SK-N-SH (cell line): ENCODE measurements around the gene EML3.

Source experiments
- EP300 ChIP-seq, 2 experiments: IDR thresholded peaks; 2 replicates each; pipeline versions ENCODE4 v1.4.0 to v1.6.1; 2012; ENCODE audit warnings: borderline replicate concordance in 1 of 2, low read depth in 1 of 2, low read length in 1 of 2
- JUND ChIP-seq: IDR thresholded peaks from 2 replicates; pipeline ENCODE4 v1.4.0; 2012
- TAF1 ChIP-seq: IDR thresholded peaks from 2 replicates; pipeline ENCODE4 v1.6.1; 2012; ENCODE audit warnings: low read depth, mild to moderate bottlenecking, low read length, moderate library complexity, borderline replicate concordance
- TF ChIP-seq, protein P1 (sequence below): fragments of 200-600 bp; sonication (generic); IDR thresholded peaks from 2 replicates; pipeline ENCODE4 v1.6.1; 2017; ENCODE audit warnings: antibody characterized with exemption, mild to moderate bottlenecking, moderate library complexity

DNA sequence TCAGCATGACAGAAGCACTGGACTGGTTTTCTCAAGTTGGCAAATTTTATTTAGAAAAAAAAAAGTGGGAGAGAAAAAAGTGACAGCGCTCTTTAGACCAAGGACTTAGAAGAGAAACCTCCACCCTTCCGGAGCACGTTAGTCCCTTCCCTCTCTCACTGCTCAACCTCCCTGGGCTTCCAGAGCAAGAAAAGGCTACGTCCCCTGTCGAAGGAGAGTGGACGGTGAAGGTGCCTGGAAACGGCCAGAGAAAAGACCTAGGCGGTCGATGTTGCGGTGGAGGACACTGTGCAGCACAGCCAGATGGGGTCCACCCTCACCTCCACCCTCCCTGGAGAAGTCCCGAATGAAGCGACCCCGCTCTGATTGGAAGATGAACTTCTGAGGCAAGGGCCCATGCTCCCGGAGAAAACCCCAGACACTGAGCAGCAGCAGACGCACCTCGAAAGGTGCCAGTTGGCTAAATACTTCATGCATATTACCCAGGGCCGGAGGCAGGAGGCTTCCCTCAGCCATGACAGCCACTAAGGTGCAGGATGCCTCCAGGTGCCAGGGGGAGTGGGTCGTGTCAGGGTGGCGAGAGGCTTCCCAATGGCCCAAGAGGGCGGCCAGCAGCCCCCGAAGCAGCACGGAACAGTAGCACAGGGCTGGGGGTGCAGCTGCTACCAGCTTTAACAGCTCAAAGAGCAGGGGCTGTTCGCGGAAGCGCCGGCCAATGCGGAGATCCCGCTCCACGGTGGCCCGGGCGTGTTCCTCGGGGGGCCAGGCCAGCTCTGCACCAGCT lies 34.4 kb upstream of the EML3 start:
- TF ChIP-seq TAF1 (no peak), EP300 (IDR thresholded peaks at IDR 0.05; ENCODE audit: borderline replicate concordance in 1 of 2, low read depth in 1 of 2, low read length in 1 of 2) (no peak), JUND (no peak)
- TF ChIP-seq, protein P1, sequence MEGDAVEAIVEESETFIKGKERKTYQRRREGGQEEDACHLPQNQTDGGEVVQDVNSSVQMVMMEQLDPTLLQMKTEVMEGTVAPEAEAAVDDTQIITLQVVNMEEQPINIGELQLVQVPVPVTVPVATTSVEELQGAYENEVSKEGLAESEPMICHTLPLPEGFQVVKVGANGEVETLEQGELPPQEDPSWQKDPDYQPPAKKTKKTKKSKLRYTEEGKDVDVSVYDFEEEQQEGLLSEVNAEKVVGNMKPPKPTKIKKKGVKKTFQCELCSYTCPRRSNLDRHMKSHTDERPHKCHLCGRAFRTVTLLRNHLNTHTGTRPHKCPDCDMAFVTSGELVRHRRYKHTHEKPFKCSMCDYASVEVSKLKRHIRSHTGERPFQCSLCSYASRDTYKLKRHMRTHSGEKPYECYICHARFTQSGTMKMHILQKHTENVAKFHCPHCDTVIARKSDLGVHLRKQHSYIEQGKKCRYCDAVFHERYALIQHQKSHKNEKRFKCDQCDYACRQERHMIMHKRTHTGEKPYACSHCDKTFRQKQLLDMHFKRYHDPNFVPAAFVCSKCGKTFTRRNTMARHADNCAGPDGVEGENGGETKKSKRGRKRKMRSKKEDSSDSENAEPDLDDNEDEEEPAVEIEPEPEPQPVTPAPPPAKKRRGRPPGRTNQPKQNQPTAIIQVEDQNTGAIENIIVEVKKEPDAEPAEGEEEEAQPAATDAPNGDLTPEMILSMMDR, result no peak
